OCI-LY7 (cell line): ENCODE measurements around the gene GPR63.

Source experiments
- EZH2phosphoT487 ChIP-seq: fragments of 200-600 bp; sonication (generic); IDR thresholded peaks from 2 replicates; pipeline ENCODE4 v1.6.1; 2018; ENCODE audit warnings: low read depth, borderline replicate concordance, mild to moderate bottlenecking, mixed run types, antibody characterized with exemption, low read length, moderate library complexity, mixed read lengths
- TF ChIP-seq, protein P1 (sequence below): fragments of 200-600 bp; sonication (generic); conservative IDR thresholded peaks from 2 replicates; pipeline ENCODE4 v1.5.1; 2014; ENCODE audit warnings: mild to moderate bottlenecking, antibody characterized with exemption, low read length, moderate library complexity, mixed read lengths

DNA sequence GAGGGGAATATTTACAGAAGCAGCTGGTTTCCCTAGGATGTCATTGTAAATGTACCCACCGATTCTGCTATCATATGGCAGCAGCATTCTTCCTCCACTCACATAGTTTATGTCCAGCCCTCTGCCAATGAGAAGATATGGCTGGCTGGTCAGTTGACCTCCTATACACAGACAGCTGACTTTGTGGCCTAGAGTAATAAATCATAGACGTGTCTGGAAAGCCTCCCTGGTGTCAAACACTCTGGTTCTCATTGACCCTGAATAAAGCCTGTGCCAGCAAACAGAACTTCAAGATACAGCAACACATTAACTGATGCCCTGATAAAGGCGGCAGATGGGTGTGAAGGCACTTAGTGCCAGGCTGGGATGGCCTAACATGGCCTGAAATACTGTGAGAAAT is 52.6 kb downstream of the GPR63 start:
- no peak for TF ChIP-seq EZH2phosphoT487
- TF ChIP-seq, protein P1, sequence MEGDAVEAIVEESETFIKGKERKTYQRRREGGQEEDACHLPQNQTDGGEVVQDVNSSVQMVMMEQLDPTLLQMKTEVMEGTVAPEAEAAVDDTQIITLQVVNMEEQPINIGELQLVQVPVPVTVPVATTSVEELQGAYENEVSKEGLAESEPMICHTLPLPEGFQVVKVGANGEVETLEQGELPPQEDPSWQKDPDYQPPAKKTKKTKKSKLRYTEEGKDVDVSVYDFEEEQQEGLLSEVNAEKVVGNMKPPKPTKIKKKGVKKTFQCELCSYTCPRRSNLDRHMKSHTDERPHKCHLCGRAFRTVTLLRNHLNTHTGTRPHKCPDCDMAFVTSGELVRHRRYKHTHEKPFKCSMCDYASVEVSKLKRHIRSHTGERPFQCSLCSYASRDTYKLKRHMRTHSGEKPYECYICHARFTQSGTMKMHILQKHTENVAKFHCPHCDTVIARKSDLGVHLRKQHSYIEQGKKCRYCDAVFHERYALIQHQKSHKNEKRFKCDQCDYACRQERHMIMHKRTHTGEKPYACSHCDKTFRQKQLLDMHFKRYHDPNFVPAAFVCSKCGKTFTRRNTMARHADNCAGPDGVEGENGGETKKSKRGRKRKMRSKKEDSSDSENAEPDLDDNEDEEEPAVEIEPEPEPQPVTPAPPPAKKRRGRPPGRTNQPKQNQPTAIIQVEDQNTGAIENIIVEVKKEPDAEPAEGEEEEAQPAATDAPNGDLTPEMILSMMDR, result no peak
